HEK293 (cell line): ENCODE data around the gene IGSF9B.

ENCODE experiments used
- CTCF ChIA-PET: fragments of 350-600 bp; formaldehyde crosslinking; extraction: SDS; loops from one replicate; lab custom pipeline; 2021; ENCODE audit warnings: antibody characterized with exemption; lab: Yijun Ruan, JAX
- POLR2A ChIA-PET: fragments of 300-600 bp; formaldehyde crosslinking; extraction: SDS; loops from one replicate; lab custom pipeline; 2020; ENCODE audit warnings: antibody characterized with exemption, inconsistent platforms; lab: Yijun Ruan, JAX
- H3K27ac ChIP-seq: fragments of 200-500 bp; sonication (Bioruptor generic); 2 replicates; pipeline ENCODE4 v1.5.1; 2014; ENCODE audit warnings: low read depth, low read length, control low read depth, inconsistent platforms; ENCODE audit errors: extremely low read depth
- H3K36me3 ChIP-seq, 2 experiments: fragments of 200-500 bp in 1 of 2; sonication (Bioruptor generic) in 1 of 2; 1 replicate in 1 of 2; 2 replicates in 1 of 2; pipeline ENCODE4 v1.5.1; 2014 to 2017; ENCODE audit warnings: inconsistent platforms in 2 of 2, low read length in 2 of 2; ENCODE audit not compliant: control insufficient read depth in 2 of 2, insufficient read depth in 1 of 2
- H3K4me1 ChIP-seq: fragments of 200-500 bp; sonication (Bioruptor generic); 2 replicates; pipeline ENCODE4 v1.5.1; 2014; ENCODE audit warnings: mild to moderate bottlenecking, low read length, inconsistent platforms; ENCODE audit not compliant: control insufficient read depth, insufficient read depth
- H3K4me3 ChIP-seq: 2 replicates; pipeline ENCODE4 v1.5.1; 2011; ENCODE audit warnings: low read depth, mild to moderate bottlenecking, control low read depth, low read length, moderate library complexity
- H3K9me3 ChIP-seq: fragments of 200-500 bp; sonication (Bioruptor generic); 2 replicates; pipeline ENCODE4 v1.5.1; 2014; ENCODE audit warnings: low read depth, low read length, inconsistent platforms; ENCODE audit not compliant: control insufficient read depth, insufficient read depth
- IKZF3 ChIP-seq: fragments of 450-650 bp; IDR thresholded peaks from 2 replicates; pipeline ENCODE4 v1.5.0; 2018; ENCODE audit warnings: missing biosample characterization, mild to moderate bottlenecking, missing genetic modification characterization, moderate library complexity
- MZF1 ChIP-seq: fragments of 450-650 bp; formaldehyde crosslinking; IDR thresholded peaks from 2 replicates; pipeline ENCODE4 v1.5.1; 2017; ENCODE audit warnings: missing biosample characterization, missing genetic modification characterization, borderline replicate concordance
- SCRT1 ChIP-seq: fragments of 450-650 bp; formaldehyde crosslinking; IDR thresholded peaks from 2 replicates; pipeline ENCODE4 v1.5.1; 2016; ENCODE audit warnings: missing biosample characterization, missing genetic modification characterization, borderline replicate concordance
- SP3 ChIP-seq: fragments of 450-650 bp; formaldehyde crosslinking; IDR thresholded peaks from 2 replicates; pipeline ENCODE4 v1.5.1; 2016; ENCODE audit warnings: missing biosample characterization, missing genetic modification characterization
- YY1 ChIP-seq: fragments of 450-650 bp; formaldehyde crosslinking; IDR thresholded peaks from 2 replicates; pipeline ENCODE4 v1.5.1; 2018; ENCODE audit warnings: missing biosample characterization, missing genetic modification characterization
- ZNF140 ChIP-seq: fragments of 450-650 bp; formaldehyde crosslinking; IDR thresholded peaks from 2 replicates; pipeline ENCODE4 v1.5.1; 2016; ENCODE audit warnings: missing biosample characterization, missing genetic modification characterization
- ZNF157 ChIP-seq: fragments of 450-650 bp; formaldehyde crosslinking; IDR thresholded peaks from 2 replicates; pipeline ENCODE4 v1.5.1; 2016; ENCODE audit warnings: missing biosample characterization, missing genetic modification characterization
- ZNF214 ChIP-seq: fragments of 450-650 bp; formaldehyde crosslinking; IDR thresholded peaks from 2 replicates; pipeline ENCODE4 v1.5.1; 2017; ENCODE audit warnings: missing biosample characterization, mild to moderate bottlenecking, missing genetic modification characterization, borderline replicate concordance
- ZNF280D ChIP-seq: fragments of 450-650 bp; formaldehyde crosslinking; IDR thresholded peaks from 2 replicates; pipeline ENCODE4 v1.5.1; 2016; ENCODE audit warnings: missing biosample characterization, missing genetic modification characterization
- ZNF37A ChIP-seq: fragments of 450-650 bp; IDR thresholded peaks from 2 replicates; pipeline ENCODE4 v1.5.1; 2018; ENCODE audit warnings: missing biosample characterization, missing genetic modification characterization
- ZNF530 ChIP-seq: fragments of 450-650 bp; formaldehyde crosslinking; IDR thresholded peaks from 2 replicates; pipeline ENCODE4 v1.5.1; 2016; ENCODE audit warnings: low read depth, missing biosample characterization, missing genetic modification characterization
- ZNF548 ChIP-seq: fragments of 450-650 bp; formaldehyde crosslinking; IDR thresholded peaks from 2 replicates; pipeline ENCODE4 v1.5.1; 2016; ENCODE audit warnings: missing biosample characterization, missing genetic modification characterization
- ZNF768 ChIP-seq: fragments of 450-650 bp; formaldehyde crosslinking; IDR thresholded peaks from 2 replicates; pipeline ENCODE4 v1.5.1; 2018; ENCODE audit warnings: missing biosample characterization, mild to moderate bottlenecking, missing genetic modification characterization
- ZNF785 ChIP-seq: fragments of 450-650 bp; formaldehyde crosslinking; IDR thresholded peaks from 2 replicates; pipeline ENCODE4 v1.5.1; 2016; ENCODE audit warnings: missing biosample characterization, missing genetic modification characterization
- ZXDB ChIP-seq: fragments of 450-650 bp; formaldehyde crosslinking; IDR thresholded peaks from 2 replicates; pipeline ENCODE4 v1.5.1; 2016; ENCODE audit warnings: missing biosample characterization, missing genetic modification characterization
- TF ChIP-seq, protein P1 (sequence below): fragments of 450-650 bp; formaldehyde crosslinking; IDR thresholded peaks from 2 replicates; pipeline ENCODE4 v1.5.1; 2017; ENCODE audit warnings: missing biosample characterization, mild to moderate bottlenecking, missing genetic modification characterization, moderate library complexity
- TF ChIP-seq, protein P2 (sequence below): fragments of 450-650 bp; formaldehyde crosslinking; IDR thresholded peaks from 2 replicates; pipeline ENCODE4 v1.5.1; 2017; ENCODE audit warnings: missing biosample characterization, missing genetic modification characterization

Gene IGSF9B

DNA sequence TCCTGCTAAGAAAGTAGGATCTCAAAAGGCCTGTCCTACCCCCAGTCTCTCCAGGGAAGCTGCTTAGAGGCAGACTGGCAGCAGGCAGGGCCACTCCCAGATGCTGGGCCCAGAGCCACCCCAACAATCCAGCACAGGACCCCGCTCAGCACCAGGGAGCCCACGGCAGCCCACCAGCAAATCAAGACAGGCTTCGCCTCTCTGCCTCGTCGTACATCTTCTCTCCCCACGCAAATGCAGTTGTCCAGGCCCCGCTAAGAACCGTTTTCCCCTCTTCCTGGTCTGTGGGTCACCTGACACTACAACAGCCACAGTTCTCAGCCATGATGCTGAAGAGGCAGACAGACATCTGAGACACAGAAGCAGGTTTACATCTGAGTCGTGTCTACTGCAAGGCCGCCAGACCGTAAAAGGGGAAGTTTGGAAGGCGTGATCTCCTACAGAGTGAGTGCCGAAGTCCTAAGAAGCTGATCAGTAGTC lies 51.1 kb downstream of the IGSF9B start:
- no peaks in the 10 kb centered on the region for H3K9me3 ChIP-seq
- peaks cover 0 to 25% of the 10 kb centered on the region in 2 experiments; a peak in 1 of 3 replicates for H3K36me3 ChIP-seq
- H3K4me1 ChIP-seq: no peaks in the 10 kb centered on the region
- POLR2A ChIA-PET: no interaction called here
- TF ChIP-seq IKZF3 (tag by site-specific recombination) (no peak), ZNF214 (tag by site-specific recombination) (no peak), ZNF140 (no peak), ZNF530 (no peak)
- TF ChIP-seq, all 188 proteins: peak for 0
- CTCF ChIA-PET: interaction anchor here (0.5 kb wide), 1 partner anchor 46 kb away, joined by 4 read pairs; no protein-coding TSS in a partner anchor
- no peak overlapping the region for H3K4me3 ChIP-seq
- H3K27ac ChIP-seq: no peak overlapping the region

GRCh38 chr11:133904818-133905515 lies 51.8 kb downstream of the IGSF9B start:
- TF ChIP-seq ZNF785 (tag by site-specific recombination) (no peak), ZNF548 (tag by site-specific recombination) (no peak), ZNF768 (tag by site-specific recombination) (no peak), ZNF280D (tag by site-specific recombination) (no peak), ZXDB (tag by site-specific recombination) (no peak), SCRT1 (no peak), ZNF214 (tag by site-specific recombination) (no peak), MZF1 (no peak), SP3 (tag by site-specific recombination) (no peak), ZNF37A (no peak), YY1 (tag by site-specific recombination) (no peak), ZNF157 (tag by site-specific recombination) (no peak)
- TF ChIP-seq, protein P1, sequence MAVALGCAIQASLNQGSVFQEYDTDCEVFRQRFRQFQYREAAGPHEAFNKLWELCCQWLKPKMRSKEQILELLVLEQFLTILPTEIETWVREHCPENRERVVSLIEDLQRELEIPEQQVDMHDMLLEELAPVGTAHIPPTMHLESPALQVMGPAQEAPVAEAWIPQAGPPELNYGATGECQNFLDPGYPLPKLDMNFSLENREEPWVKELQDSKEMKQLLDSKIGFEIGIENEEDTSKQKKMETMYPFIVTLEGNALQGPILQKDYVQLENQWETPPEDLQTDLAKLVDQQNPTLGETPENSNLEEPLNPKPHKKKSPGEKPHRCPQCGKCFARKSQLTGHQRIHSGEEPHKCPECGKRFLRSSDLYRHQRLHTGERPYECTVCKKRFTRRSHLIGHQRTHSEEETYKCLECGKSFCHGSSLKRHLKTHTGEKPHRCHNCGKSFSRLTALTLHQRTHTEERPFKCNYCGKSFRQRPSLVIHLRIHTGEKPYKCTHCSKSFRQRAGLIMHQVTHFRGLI: no peak
- TF ChIP-seq, protein P2, sequence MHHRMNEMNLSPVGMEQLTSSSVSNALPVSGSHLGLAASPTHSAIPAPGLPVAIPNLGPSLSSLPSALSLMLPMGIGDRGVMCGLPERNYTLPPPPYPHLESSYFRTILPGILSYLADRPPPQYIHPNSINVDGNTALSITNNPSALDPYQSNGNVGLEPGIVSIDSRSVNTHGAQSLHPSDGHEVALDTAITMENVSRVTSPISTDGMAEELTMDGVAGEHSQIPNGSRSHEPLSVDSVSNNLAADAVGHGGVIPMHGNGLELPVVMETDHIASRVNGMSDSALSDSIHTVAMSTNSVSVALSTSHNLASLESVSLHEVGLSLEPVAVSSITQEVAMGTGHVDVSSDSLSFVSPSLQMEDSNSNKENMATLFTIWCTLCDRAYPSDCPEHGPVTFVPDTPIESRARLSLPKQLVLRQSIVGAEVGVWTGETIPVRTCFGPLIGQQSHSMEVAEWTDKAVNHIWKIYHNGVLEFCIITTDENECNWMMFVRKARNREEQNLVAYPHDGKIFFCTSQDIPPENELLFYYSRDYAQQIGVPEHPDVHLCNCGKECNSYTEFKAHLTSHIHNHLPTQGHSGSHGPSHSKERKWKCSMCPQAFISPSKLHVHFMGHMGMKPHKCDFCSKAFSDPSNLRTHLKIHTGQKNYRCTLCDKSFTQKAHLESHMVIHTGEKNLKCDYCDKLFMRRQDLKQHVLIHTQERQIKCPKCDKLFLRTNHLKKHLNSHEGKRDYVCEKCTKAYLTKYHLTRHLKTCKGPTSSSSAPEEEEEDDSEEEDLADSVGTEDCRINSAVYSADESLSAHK: no peak
- no peak overlapping the region for H3K27ac ChIP-seq
- H3K9me3 ChIP-seq: no peaks in the 10 kb centered on the region
- CTCF ChIA-PET: no interaction called here
- H3K36me3 ChIP-seq: peaks cover 0 to 19% of the 10 kb centered on the region in 2 experiments; a peak in 1 of 3 replicates
- no peak overlapping the region for H3K4me3 ChIP-seq
- POLR2A ChIA-PET: no interaction called here
- no peaks in the 10 kb centered on the region for H3K4me1 ChIP-seq
